GM21619 (cell line): ENCODE measurements around the gene ABCE1.
A peak's percentile ranks its signal among the peaks of the same experiment; 100 is the strongest.

ENCODE experiments used
- ATAC-seq: cut with Tn5 transposase; IDR thresholded peaks from one replicate; pipeline ENCODE4 v1.9.1; 2021; ENCODE audit not compliant: unreplicated experiment

The ABCE1 gene

GRCh38 chr4:145101091-145101490, 3.0 kb downstream of the ABCE1 start:
- ATAC-seq, result no peak

- ATAC-seq, result no peak
Measured at GRCh38 chr4:145102619-145103018, 4.5 kb downstream of the ABCE1 start.

GRCh38 chr4:145103496-145103895, 5.4 kb downstream of the ABCE1 start:
- ATAC-seq, result no peak

DNA sequence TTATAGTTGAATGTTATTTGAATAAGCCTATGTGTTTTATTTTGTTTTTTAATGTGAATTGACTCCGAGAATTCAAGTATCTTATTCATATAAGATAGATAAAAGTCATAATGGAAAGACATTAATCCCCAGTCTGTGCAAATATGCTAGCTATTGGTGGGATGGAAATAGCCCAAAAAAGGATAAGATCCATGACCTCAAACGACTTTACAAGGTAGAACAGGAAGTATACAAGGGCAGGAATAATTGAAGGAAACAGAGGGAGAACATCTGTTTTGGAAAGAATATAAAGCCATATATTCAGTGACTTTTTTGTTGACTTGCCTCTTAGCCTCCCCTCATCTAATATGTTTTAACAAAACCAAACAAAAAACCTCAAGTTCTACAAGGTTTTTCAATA, 9.0 kb downstream of the ABCE1 start:
- no peak for ATAC-seq

GRCh38 chr4:145108128-145108527, 10.0 kb downstream of the ABCE1 start:
- ATAC-seq, result no peak

- ATAC-seq, result no peak
Measured at GRCh38 chr4:145125396-145125795, 27.3 kb downstream of the ABCE1 start.

GRCh38 chr4:145130130-145130529, 32.0 kb downstream of the ABCE1 start:
- no peak for ATAC-seq

- ATAC-seq, result no peak
Measured at GRCh38 chr4:145130788-145131399, 32.8 kb downstream of the ABCE1 start.

GRCh38 chr4:145131848-145132247, 33.7 kb downstream of the ABCE1 start:
- ATAC-seq, result no peak

DNA sequence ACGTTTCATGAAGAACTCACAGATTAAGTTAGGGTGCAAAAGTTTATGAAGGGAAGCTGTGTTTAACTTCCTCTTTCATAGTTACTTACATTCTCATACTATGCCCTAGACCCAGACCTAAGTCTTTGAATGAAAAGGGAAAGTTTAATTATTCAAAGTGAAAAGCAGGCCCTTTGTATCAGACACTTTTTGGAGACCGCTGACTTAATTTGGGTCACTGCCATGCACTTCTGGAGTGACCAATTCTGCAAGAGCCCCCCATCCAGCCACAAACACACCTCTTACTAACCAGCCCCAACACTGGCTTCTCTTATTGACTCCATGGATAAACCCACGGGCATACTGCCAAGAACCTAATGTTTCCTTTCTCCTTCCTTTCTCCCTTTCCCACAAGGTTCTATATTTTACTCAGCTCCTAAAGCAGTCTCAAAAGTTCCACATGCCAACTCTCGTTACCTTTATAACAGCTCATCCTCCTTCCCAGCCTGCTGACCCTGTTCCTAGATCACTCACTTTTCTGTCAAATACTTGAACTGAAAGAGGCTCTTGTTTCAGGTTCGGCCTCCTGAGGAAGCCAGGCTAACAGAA, 34.5 kb downstream of the ABCE1 start:
- ATAC-seq, result peak; percentile 71

- peak; percentile 36 for ATAC-seq
Measured at GRCh38 chr4:145136219-145136618, 38.1 kb downstream of the ABCE1 start.

DNA sequence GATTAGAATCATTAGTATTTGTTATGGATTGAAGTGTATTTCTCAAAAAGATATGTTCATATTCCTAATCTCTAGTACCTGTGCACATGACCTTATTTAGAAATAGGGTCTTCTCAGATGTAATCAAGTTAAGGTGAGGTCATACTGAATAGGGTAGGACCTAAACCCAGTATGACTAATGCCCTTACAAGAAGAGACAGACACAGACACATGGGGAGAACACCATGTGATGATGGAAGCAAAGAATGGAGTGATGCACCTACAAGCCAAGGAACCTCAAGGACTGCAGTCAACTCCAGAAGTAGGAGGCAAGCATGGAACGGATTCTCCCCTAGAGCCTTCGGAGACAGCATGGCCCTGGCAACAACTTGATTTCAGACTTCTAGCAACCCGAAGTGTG, 50.9 kb downstream of the ABCE1 start:
- ATAC-seq, result no peak

DNA sequence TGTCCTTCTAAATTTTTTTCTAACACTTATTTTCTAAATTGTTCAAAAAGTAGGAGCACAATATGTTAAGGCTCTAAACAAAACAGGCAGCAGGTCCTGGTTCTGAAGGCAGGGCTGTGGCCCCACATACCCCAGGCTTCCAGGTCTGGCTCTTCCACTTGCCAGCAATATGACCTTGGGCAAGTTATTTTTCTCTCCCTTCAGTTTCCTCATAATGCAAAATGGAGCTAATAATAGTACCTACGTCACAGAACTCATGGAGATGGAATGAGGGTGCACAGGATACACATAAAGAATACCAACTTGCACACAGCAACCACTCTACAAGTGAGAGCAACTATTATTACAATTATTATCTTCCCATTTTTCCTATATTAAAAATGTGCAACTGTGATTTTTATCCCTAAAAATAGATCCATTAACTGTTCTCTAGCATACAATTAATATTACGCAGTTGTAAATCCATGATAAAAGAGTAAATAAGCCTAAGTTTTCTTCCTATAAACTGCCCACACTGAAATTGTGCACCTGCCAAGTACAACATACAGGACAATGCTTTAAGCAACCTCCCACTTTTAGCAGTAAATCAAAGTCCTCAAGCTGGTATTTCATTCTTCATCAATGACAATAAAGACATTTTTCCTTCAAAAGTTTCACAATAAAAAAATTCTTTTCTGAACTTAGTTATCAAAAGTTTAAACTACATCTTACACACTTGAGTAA, 55.2 kb downstream of the ABCE1 start:
- ATAC-seq, result no peak

GRCh38 chr4:145153904-145154298, 55.8 kb downstream of the ABCE1 start:
- ATAC-seq, result no peak

GRCh38 chr4:145154573-145154972, 56.5 kb downstream of the ABCE1 start:
- ATAC-seq, result peak; percentile 66

DNA sequence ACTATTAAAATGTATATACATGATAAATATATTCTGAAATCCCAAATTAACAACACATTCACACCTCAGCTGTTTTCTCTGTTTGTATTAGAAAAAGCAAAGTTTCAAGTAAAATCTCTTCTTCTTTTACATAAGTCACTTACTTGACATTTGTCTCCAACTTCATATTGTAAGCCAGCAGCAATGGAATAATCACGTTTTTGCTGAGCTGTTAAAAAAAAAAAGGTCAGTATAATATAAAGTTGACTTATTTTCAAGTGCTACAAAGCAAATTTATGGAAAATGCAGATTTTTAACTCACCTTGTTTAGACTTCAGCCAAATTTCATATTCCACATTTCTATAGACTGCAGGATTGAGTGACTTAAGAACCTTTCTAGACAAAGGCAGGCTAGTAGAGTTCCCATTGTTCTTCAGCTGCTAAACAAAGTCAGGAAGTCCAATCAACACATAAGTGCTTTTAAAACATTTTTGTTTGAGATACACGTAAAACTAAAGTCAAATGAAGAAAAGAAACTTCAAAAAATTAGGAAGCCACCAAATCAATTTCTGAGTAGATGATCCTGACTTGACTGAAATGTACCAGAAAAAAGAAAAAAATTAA, 57.3 kb downstream of the ABCE1 start:
- ATAC-seq, result no peak

GRCh38 chr4:145156986-145157385, 58.9 kb downstream of the ABCE1 start:
- no peak for ATAC-seq

- no peak for ATAC-seq
Measured at GRCh38 chr4:145161549-145161948, 63.4 kb downstream of the ABCE1 start.

GRCh38 chr4:145167887-145168286, 69.8 kb downstream of the ABCE1 start:
- ATAC-seq, result no peak

DNA sequence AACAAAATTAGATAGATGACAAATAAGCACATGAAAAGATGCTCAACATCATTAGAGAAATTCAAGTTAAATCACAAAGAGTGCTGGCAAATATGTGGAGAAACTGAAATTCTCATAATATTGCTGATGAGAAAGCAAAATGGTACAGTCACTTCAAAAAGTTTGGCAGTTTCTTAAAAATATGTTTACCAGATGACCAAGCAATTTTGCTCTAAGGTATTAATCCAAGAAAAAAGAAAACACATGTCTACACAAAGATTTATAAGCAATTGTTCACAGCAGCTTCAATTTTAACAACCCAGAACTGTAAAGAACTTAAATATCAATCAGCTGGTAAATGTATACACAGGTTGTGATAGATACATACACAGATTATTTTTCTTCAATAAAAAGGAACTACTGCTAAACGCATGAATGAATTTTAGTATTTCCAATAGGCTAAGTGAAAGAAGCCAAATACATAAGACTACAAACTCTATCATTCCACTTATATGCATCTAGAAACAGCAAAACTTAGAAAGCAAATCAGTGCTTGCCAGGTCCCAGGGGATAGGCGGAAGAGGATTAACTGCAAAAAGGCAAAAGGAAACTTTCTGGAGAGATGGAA, 70.6 kb downstream of the ABCE1 start:
- ATAC-seq, result no peak

DNA sequence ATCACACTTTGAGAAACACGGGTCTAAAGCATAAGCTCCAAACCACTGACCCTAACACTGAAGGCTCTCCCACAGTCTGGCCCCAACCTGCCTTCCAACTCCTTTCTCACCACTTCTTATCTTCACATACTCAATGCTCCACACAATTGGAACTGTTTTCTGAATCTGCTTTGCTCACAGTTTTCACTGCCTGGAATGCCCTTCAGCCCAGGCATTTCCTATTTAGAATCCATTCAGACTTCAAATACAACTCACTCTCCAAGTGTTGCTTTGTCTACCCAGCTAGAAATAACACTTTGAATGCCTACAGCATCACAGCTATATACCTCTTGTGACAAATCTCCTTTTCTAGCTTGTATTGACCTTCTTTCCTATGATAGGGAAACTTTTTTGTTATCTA, 72.1 kb downstream of the ABCE1 start:
- no peak for ATAC-seq

DNA sequence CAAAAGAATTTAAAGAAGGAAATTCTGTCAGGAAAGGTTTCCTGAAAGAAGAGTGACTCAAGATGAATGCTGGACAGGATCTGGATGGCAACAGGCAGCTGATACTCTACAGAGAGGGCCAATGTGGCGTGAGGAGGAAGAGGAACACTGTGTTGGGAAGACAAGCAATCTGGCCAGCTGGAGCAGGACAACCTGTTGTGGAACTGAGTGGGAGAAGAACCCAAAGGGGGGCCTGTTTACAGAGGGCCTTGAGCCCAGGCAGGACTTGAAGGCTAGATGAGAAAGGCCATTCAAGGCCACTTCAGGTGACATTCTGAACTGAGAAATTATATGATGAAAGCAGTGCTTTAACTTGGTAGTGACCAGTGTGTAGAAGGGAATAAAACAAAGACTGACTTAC, 73.8 kb downstream of the ABCE1 start:
- no peak for ATAC-seq
